Body of pancreas (tissue), 4 donors: ENCODE measurements around the gene SH2D7. TPM values are rescaled to one million over a fixed set of nuclear protein-coding genes. Genes with fewer than 3 reads are reported as not detected.
A peak's percentile ranks its signal among the peaks of the same experiment; 100 is the strongest.

Experiments used
- ATAC-seq: fragments of 150-250 bp; one replicate; pipeline ENCODE4 v1.9.1; 2016
- DNase-seq, 4 donors: peaks; one replicate each; pipeline ENCODE4 v3.0.0-alpha.2; 2019
- H3K27ac ChIP-seq, 4 donors: fragments of 200-600 bp; sonication (generic); 1 replicate in 3 of 4; 2 replicates in 1 of 4; pipeline versions ENCODE4 v1.5.1 to v1.6.1; 2016 to 2019; ENCODE audit warnings: mild to moderate bottlenecking in 1 of 4, mixed read lengths in 1 of 4, moderate library complexity in 1 of 4
- H3K27me3 ChIP-seq, 2 donors: fragments of 200-600 bp; sonication (generic); one replicate each; pipeline ENCODE4 v1.6.0; 2016; ENCODE audit warnings: mild to moderate bottlenecking in 1 of 2
- H3K36me3 ChIP-seq, 2 donors: fragments of 200-600 bp; sonication (generic); replicated peaks in 1 of 2; 2 replicates each; pipeline ENCODE4 v1.5.1; 2016; ENCODE audit warnings: low read depth in 2 of 2; ENCODE audit not compliant: insufficient read depth in 1 of 2
- H3K4me1 ChIP-seq: fragments of 200-600 bp; sonication (generic); one replicate; pipeline ENCODE4 v1.6.0; 2016
- H3K4me3 ChIP-seq, 2 donors: fragments of 200-600 bp; sonication (generic); 1 replicate in 1 of 2; 2 replicates in 1 of 2; pipeline ENCODE4 v1.5.1; 2016 to 2019
- H3K9me3 ChIP-seq, 3 donors: fragments of 200-600 bp; sonication (generic); 1 replicate in 2 of 3; 2 replicates in 1 of 3; pipeline ENCODE4 v1.5.1; 2016
- POLR2A ChIP-seq, 3 donors: fragments of 450-650 bp; IDR thresholded peaks; one replicate each; pipeline ENCODE4 v1.6.1; 2016; ENCODE audit warnings: antibody characterized with exemption in 3 of 3, mild to moderate bottlenecking in 2 of 3
- WGBS, 2 donors: methylation state at CpG; one replicate each; pipeline ENCODE4 v1.1.5; 2017; 5-methylcytosine and 5-hydroxymethylcytosine counted together
- intact Hi-C: fragments of 100-400 bp; cut with DNase I; formaldehyde crosslinking; loops from one replicate; pipeline ENCODE4 v1.15.1; 2023
- total RNA-seq, 2 donors: library from RNA; depleted of rRNA; stranded (reverse); fragments of >200 nt; gene quantifications; one replicate each; pipeline ENCODE4 v1.1.0, GENCODE V29; 2016
- TF ChIP-seq, protein P1 (sequence below), 7 experiments: fragments of 450-650 bp in 4 of 7; fragments of 200-600 bp in 3 of 7; sonication (generic) in 3 of 7; IDR thresholded peaks; one replicate each; pipeline ENCODE4 v1.5.1; 2016 to 2019; ENCODE audit warnings: antibody characterized with exemption in 7 of 7

The SH2D7 gene
- total RNA-seq, 2 donors from 2014 or later: not detected

DNA sequence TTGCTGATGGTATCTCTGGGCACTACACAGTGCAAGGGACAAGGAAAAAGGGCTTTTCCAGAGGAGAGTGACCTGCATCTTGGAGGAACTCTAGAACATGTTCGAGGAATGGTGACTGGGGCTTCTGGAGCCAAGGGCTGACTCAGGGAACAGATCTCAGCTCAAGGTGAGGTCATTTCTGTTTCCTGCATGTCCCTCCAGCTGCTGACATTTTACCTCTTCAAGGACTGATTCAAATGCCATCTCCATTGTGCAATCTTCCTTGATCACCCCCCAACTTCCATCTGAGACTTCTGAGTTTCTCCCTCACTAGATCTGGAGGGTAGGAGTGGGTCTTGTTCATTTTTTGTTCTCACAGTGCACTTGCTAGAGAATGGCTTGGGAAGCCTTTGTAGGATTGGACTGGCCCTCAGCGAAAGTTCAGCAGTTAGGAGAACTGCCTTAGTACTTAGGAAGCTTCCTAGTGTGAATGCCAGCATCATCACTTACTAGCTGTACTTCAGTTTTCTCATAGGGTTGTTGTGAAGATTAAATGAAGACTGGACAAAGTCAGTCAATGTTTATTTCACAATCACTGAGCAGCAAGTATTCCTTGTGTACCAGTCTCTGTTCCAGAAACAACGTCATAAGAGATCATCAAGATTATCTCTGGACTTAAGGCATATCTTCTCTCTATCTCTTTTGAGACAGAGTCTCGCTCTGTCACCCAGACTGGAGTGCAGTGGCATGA lies 54.2 kb downstream of the SH2D7 start:
- H3K4me1 ChIP-seq: peaks cover 25% of the 10 kb centered on the region
- ATAC-seq: no peak
- H3K27me3 ChIP-seq: no peaks in the 10 kb centered on the region
- no peak overlapping the region for H3K4me3 ChIP-seq
- H3K36me3 ChIP-seq: no peaks in the 10 kb centered on the region
- no peaks in the 10 kb centered on the region for H3K9me3 ChIP-seq
- WGBS, 2 donors: 71 to 77% methylated on average over 4 of the region's 4 CpGs
- TF ChIP-seq, protein P1, sequence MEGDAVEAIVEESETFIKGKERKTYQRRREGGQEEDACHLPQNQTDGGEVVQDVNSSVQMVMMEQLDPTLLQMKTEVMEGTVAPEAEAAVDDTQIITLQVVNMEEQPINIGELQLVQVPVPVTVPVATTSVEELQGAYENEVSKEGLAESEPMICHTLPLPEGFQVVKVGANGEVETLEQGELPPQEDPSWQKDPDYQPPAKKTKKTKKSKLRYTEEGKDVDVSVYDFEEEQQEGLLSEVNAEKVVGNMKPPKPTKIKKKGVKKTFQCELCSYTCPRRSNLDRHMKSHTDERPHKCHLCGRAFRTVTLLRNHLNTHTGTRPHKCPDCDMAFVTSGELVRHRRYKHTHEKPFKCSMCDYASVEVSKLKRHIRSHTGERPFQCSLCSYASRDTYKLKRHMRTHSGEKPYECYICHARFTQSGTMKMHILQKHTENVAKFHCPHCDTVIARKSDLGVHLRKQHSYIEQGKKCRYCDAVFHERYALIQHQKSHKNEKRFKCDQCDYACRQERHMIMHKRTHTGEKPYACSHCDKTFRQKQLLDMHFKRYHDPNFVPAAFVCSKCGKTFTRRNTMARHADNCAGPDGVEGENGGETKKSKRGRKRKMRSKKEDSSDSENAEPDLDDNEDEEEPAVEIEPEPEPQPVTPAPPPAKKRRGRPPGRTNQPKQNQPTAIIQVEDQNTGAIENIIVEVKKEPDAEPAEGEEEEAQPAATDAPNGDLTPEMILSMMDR (IDR thresholded peaks at IDR 0.05): no peak
- TF ChIP-seq POLR2A (IDR thresholded peaks at IDR 0.05): no peak
- peak overlapping the region in 1 of 4 donors; percentile 20 for H3K27ac ChIP-seq
- peak in 3 of 4 donors; percentile 29 to 46 (median 37) for DNase-seq
- intact Hi-C loops: no loop called here

DNA sequence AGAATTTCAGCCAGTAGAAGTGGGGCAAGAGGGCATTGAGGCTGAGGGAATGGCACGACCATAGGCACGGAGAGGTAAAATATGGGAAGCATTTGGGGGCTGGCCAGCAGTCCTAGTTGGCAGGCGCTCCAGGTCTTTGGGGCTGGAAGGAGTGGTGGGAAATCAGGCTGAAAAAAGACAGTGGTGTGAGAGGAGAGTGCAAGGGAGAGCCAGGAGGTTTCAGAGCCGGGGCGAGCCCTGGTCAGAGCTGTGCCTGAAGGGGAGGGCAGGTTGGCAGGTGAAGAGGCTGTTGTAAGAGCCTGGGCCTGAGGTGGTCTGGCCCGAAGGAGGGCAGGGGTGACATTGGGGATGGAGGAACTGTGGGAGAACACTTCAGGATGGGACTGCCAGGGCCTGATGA lies 55.2 kb downstream of the SH2D7 start:
- ATAC-seq: no peak
- no peak for TF ChIP-seq POLR2A (IDR thresholded peaks at IDR 0.05)
- TF ChIP-seq, protein P1 (IDR thresholded peaks at IDR 0.05): no peak
- DNase-seq: no peak
- Histone ChIP-seq H3K27me3 (no peaks in the 10 kb centered on the region), H3K4me3 (no peak overlapping the region), H3K36me3 (no peaks in the 10 kb centered on the region), H3K9me3 (no peaks in the 10 kb centered on the region), H3K27ac (no peak overlapping the region), H3K4me1 (peaks cover 25% of the 10 kb centered on the region)
- intact Hi-C loops: no loop called here
- 92 to 95% methylated on average over 6 of the region's 6 CpGs for WGBS, 2 donors

DNA sequence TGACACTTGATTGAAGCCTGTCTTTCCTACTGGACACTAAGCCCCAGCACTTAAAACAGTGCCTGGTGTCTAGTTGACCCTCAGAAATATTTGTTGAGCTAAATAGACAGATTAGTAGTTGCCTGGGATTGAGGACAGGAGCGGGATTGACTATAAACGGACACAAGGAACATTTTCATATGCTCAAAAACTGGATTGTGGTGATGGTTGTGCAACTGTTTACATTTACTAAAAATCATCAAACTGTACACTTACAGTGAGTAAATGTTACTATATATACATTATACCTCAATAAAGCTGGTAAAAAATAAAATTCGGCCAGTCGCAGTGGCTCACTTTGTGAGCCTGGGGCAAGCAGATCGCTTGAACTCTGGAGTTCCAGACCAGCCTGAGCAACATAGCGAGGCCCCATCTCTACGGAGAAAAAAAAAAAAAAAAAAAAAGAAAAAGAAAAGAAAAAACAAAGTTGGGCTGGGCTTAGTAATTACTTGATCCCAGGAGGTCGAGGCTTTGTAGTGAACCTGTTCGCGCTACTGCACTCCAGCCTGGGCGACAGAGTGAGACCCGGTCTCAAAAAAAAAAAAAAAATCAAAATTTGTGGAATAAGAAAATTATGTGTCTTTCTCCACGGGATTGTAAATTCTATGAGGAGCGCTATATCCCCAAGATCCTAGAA lies 56.2 kb downstream of the SH2D7 start:
- H3K9me3 ChIP-seq: no peaks in the 10 kb centered on the region

DNA sequence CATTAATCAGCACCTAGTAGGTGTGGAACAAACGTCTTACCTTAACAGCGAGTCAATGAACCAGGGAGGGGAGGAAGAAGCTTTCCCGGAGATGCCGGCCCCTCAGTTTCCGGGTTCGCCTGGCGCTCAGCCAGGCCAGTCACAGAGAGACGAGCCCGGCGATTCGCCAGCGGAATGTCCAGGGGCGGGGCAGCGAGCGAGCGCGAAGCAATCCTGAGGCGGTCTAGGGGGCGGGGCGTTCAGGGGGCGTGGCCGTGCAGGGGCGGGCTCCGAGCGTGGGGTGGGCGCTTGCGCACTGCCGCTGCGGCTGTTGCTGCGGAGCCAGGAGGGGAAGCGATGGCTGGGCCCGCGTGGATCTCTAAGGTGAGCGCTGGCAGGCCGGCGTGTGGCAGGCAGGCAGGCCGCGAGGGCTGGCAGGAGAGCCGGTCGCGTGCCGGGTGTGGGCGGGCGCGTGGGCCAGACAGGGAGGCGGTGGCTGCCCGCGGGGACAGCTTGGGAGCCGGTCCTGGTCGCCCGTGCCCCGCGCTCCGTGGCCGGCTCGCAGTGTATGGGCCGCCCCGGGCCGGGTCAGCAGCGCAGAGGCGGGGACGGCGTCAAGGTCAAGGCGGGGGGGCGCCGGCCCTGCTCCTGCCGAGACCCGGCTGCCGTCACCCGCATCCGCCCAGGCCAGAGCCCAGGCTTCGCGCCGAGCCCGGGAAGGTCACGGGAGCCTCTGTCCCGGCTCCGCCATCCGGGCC lies 56.9 kb downstream of the SH2D7 start, which contains the start of gene IDH3A:
IDH3A (plus strand) TSS at position 295 of the 737 bp plus-strand sequence; CDS start at position 337, 42 bp downstream.
- TF ChIP-seq, protein P1 (IDR thresholded peaks at IDR 0.05): peak in 1 of 7 experiments; percentile 0
- TF ChIP-seq POLR2A (IDR thresholded peaks at IDR 0.05): peak; percentile 62 to 75 (median 70)
- Histone ChIP-seq H3K27me3 (no peaks in the 10 kb centered on the region), H3K4me1 (peaks cover 25% of the 10 kb centered on the region), H3K27ac (peak within 1 kb of the TSS; percentile 55 to 89 (median 78)), H3K36me3 (no peaks in the 10 kb centered on the region), H3K4me3 (peak within 1 kb of the TSS; percentile 64 to 81), H3K9me3 (no peaks in the 10 kb centered on the region)
- peak; percentile 98 for ATAC-seq
- DNase-seq: peak; percentile 99 to 100 (median 100)
- intact Hi-C loops: no loop called here
- 1 to 3% methylated on average over 14 to 75 of the region's 79 CpGs for WGBS, 2 donors

More for the DNA sequence above, 56.2 kb downstream of the SH2D7 start:
- intact Hi-C loops: no loop called here
- Histone ChIP-seq H3K36me3 (no peaks in the 10 kb centered on the region), H3K4me3 (peak overlapping the region in 1 of 2 donors; percentile 64), H3K27ac (peak overlapping the region in 3 of 4 donors; percentile 75 to 89 (median 82)), H3K27me3 (no peaks in the 10 kb centered on the region), H3K4me1 (peaks cover 25% of the 10 kb centered on the region)
- TF ChIP-seq POLR2A (IDR thresholded peaks at IDR 0.05): no peak
- TF ChIP-seq, protein P1 (IDR thresholded peaks at IDR 0.05): no peak
- ATAC-seq: no peak
- 11 to 13% methylated on average over 14 of the region's 14 CpGs for WGBS, 2 donors
- DNase-seq: no peak
